Muscle layer of colon (tissue), 2 donors: Measurements from ENCODE around the gene IFITM1.
"Not testable (repeated sequence)": the region's sequence is repeated elsewhere in the genome, so short reads cannot be mapped to it uniquely, and the experiment has no call there.

Experiments
- H3K27ac ChIP-seq: one replicate; pipeline ENCODE4 v1.7.0; 2013; ENCODE audit warnings: low read depth, mild to moderate bottlenecking, low read length, moderate library complexity
- H3K27me3 ChIP-seq, 2 donors: one replicate each; pipeline ENCODE4 v1.7.0; 2013; ENCODE audit warnings: low read length in 2 of 2, mild to moderate bottlenecking in 2 of 2; ENCODE audit not compliant: insufficient read depth in 2 of 2, control insufficient read depth in 1 of 2
- H3K36me3 ChIP-seq: one replicate; pipeline ENCODE4 v1.7.0; 2013; ENCODE audit warnings: mild to moderate bottlenecking, low read length; ENCODE audit not compliant: insufficient read depth
- H3K4me1 ChIP-seq: one replicate; pipeline ENCODE4 v1.7.0; 2013; ENCODE audit warnings: mild to moderate bottlenecking, low read length; ENCODE audit not compliant: insufficient read depth
- H3K4me3 ChIP-seq, 2 donors: one replicate each; pipeline ENCODE4 v1.7.0; 2013; ENCODE audit warnings: low read length in 2 of 2, low read depth in 1 of 2, mild to moderate bottlenecking in 1 of 2, moderate library complexity in 1 of 2
- H3K9ac ChIP-seq: one replicate; pipeline ENCODE4 v1.7.0; 2013; ENCODE audit warnings: low read length
- H3K9me3 ChIP-seq: one replicate; pipeline ENCODE4 v1.7.0; 2013; ENCODE audit warnings: mild to moderate bottlenecking, low read length
- donor health status: abdominal sarcoma.
- donor health status: Adenocarcinoma of cecum.

The IFITM1 gene

DNA sequence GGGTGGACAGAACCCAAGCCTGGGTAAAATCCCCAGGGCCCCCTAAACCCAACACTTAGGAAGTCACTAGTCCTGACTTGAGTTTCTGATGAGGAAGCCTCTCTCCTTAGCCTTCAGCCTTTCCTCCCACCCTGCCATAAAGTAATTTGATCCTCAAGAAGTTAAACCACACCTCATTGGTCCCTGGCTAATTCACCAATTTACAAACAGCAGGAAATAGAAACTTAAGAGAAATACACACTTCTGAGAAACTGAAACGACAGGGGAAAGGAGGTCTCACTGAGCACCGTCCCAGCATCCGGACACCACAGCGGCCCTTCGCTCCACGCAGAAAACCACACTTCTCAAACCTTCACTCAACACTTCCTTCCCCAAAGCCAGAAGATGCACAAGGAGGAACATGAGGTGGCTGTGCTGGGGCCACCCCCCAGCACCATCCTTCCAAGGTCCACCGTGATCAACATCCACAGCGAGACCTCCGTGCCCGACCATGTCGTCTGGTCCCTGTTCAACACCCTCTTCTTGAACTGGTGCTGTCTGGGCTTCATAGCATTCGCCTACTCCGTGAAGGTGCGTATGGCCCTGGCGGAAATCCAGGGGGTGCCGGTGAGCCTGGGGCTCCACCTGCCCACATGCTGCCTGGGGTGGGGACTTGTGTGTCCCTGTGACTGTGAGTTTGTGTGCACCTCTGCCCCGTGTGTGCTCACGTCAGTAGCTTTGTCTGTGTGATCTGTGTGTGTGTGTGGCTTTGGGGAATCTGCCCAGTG, at the start of gene IFITM1:
IFITM1 (plus strand) TSS at position 254 of the 767 bp plus-strand sequence; CDS start at position 385, 131 bp downstream.
- Histone ChIP-seq H3K27me3 (peaks cover 13 to 24% of the 10 kb centered on the region in 2 donors), H3K9me3 (no peaks in the 10 kb centered on the region), H3K4me1 (peaks cover 26% of the 10 kb centered on the region), H3K36me3 (no peaks in the 10 kb centered on the region), H3K9ac (peak within 1 kb of the TSS; percentile 14), H3K4me3 (peak within 1 kb of the TSS; percentile 12 to 56), H3K27ac (peak within 1 kb of the TSS; percentile 35)

DNA sequence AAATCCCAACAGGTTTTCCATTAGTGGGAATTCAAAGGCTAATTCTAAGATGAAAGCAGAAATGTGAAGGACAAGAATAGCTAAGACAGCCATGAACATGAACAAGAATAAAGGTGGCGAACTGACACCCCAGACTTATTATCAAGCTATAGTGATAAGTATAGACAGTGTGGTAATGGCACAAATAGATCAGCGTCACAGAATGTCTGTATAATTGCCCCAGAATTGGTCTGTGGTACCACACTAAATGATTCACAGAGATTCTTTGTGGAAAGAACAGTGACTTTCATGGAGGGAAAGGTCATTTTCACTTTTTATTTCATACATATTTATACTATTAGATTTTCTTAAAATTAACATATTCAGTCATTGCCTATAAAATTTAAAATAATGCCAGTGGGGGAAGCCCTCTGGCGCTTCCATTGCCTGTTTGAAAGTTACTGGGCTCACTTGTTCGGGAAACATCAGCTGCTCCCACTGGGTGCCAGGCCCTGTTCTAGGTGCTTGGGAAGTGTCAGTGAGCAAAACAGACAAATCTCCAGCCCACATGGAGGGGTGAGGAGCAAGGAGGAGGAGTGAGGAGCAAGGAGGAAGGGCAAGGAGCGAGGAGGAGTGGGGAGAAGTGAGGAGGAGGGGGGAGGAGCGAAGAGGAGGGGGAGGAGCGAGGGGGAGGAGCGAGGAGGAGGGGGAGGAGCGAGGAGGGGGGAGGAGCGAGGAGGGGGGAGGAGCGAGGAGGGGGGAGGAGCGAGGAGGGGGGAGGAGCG, 47.0 kb upstream of the IFITM1 start:
- no peak overlapping the region for H3K27ac ChIP-seq
- no peaks in the 10 kb centered on the region for H3K4me1 ChIP-seq
- no peaks in the 10 kb centered on the region for H3K36me3 ChIP-seq
- H3K4me3 ChIP-seq: no peak overlapping the region
- H3K9ac ChIP-seq: no peak overlapping the region
- H3K9me3 ChIP-seq: no peaks in the 10 kb centered on the region
- peaks cover 0 to 12% of the 10 kb centered on the region in 2 donors for H3K27me3 ChIP-seq

- Histone ChIP-seq H3K9me3 (no peaks in the 10 kb centered on the region), H3K4me1 (no peaks in the 10 kb centered on the region), H3K27ac (no peak overlapping the region), H3K4me3 (no peak overlapping the region), H3K27me3 (peaks cover 0 to 12% of the 10 kb centered on the region in 2 donors), H3K36me3 (no peaks in the 10 kb centered on the region), H3K9ac (no peak overlapping the region)
These were observed 46.3 kb upstream of the IFITM1 start for GRCh38 chr11:267491-267994.

GRCh38 chr11:268716-269145, 45.1 kb upstream of the IFITM1 start:
- not testable (repeated sequence) for H3K36me3 ChIP-seq, H3K9ac ChIP-seq, H3K9me3 ChIP-seq, H3K4me3 ChIP-seq, H3K4me1 ChIP-seq, H3K27ac ChIP-seq
- peaks cover 0 to 12% of the 10 kb centered on the region in 2 donors for H3K27me3 ChIP-seq

DNA sequence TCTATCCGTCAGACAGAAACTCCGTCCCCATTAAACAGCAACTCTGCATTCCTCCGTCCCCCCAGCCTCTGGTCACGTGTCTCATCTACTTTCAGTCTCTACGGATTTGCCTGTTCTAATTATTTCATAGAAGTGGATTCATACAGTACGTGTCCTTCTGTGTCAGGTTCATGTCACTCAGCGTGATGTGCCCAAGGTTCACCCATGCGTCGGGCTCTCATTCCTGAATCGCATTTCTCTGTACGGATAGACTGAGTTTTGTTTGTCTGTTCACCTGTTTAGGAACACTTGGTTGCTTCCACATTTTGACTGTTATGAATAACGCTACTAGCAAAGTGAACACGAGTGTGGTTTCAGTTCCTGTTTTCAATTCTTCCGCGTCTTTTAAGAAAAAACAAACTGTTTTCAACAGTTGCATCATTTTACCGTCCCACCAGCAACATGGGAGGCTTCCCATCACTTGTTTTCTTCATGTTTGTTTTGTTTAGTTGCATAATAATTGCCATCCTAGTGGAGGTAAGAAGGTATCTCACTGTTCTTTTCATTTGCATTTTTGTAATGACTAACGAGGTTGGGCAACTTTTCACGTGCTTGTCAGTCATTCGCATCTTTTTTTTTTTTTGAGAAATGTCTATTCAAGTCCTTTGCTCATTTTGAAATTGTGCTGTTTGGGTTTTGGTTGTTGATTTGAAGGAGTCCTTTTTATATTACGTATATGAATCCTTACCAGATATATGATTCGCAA, 44.5 kb upstream of the IFITM1 start:
- Histone ChIP-seq H3K9ac (no peak overlapping the region), H3K27me3 (peaks cover 0 to 12% of the 10 kb centered on the region in 2 donors), H3K4me1 (no peaks in the 10 kb centered on the region), H3K9me3 (no peaks in the 10 kb centered on the region), H3K27ac (no peak overlapping the region), H3K4me3 (no peak overlapping the region), H3K36me3 (no peaks in the 10 kb centered on the region)

DNA sequence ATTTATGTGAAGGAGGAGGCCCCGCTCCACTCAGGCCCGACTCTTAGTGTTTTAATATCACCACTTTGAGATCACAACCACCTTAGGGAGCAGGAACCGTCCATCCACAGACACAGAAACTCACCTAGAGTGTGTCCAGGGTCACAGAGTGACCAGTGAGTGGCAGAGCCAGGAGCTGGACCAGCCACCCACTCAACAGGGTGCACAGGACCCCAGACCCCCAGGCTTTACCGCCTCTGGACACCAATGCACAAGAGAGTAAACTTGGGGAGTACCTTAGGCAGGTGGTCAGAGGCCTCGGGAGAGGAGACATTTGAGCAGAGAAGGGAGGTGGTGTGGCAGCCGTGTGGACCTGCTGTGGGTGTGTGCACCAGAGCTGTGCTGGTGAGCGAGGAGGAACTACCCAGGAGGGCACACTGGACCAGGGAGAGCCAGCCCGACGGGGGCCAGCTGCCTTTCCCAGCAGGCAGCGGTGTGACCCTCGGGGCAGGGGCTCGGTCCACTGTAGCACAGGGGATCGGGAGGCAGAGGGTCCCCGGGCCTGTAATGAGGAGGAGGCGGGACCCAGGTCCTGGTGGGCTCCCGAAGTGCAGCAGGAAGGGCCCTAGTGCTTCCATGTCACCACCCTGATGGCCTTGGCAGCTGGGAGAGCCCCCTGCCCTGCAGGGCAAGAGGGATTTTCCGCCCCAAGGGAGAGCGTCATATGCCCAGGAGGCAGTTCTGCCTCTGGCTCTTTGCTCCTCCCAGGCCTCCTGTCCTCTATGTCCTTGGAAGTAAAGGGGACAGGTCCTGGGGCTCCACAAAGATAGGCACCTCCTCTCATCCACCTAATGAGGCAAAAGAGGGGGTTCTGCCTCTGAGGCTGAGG, 43.2 kb upstream of the IFITM1 start:
- no peaks in the 10 kb centered on the region for H3K9me3 ChIP-seq
- no peak overlapping the region for H3K4me3 ChIP-seq
- peaks cover 0 to 12% of the 10 kb centered on the region in 2 donors for H3K27me3 ChIP-seq
- no peak overlapping the region for H3K27ac ChIP-seq
- H3K9ac ChIP-seq: no peak overlapping the region
- H3K4me1 ChIP-seq: no peaks in the 10 kb centered on the region
- H3K36me3 ChIP-seq: no peaks in the 10 kb centered on the region

DNA sequence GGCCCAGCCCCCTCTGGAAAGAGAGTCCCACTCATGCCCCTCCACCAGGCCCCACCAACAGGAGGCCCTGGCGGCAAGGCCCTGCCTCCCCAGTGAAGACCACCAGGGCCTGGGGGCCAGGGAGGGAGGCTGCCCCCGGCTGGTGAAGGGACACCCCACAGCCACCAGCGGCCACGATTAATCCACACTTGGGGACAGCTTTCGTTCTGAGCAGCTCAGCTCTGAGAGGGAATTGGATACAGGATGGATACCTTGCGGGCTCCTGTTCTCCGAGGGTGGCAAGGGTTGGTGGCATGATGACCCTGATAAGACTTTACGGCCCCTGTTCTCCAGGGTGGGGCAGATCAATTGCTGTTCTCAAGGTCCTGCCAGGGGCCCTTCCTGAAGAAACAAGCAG, 42.5 kb upstream of the IFITM1 start:
- Histone ChIP-seq H3K27ac (no peak overlapping the region), H3K27me3 (peaks cover 0 to 12% of the 10 kb centered on the region in 2 donors)

GRCh38 chr11:272195-272930, 41.5 kb upstream of the IFITM1 start:
- Histone ChIP-seq H3K4me3 (no peak overlapping the region), H3K9ac (no peak overlapping the region), H3K36me3 (no peaks in the 10 kb centered on the region), H3K9me3 (no peaks in the 10 kb centered on the region), H3K4me1 (no peaks in the 10 kb centered on the region), H3K27me3 (peaks cover 0 to 12% of the 10 kb centered on the region in 2 donors), H3K27ac (no peak overlapping the region)

More for the DNA sequence above, 42.5 kb upstream of the IFITM1 start:
- Histone ChIP-seq H3K9me3 (no peaks in the 10 kb centered on the region), H3K9ac (no peak overlapping the region), H3K36me3 (no peaks in the 10 kb centered on the region), H3K4me1 (no peaks in the 10 kb centered on the region), H3K4me3 (no peak overlapping the region)

DNA sequence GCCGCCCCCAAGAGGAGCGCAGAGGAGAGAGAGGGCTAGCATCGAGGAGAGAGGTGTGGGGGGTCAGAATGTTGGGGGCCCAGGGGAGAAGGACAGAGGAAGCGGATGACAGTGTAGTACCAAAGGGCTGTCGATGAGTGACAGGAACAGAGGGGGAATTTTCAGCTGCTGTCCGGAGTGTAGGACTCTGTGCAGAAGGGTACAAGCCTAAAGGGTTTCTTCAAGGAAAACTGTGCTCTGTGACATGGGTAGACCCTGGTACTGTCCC, 41.0 kb upstream of the IFITM1 start:
- H3K9ac ChIP-seq: no peak overlapping the region
- no peaks in the 10 kb centered on the region for H3K9me3 ChIP-seq
- no peak overlapping the region for H3K4me3 ChIP-seq
- no peaks in the 10 kb centered on the region for H3K4me1 ChIP-seq
- H3K36me3 ChIP-seq: no peaks in the 10 kb centered on the region
- H3K27me3 ChIP-seq: peaks cover 0 to 15% of the 10 kb centered on the region in 2 donors
- no peak overlapping the region for H3K27ac ChIP-seq

- Histone ChIP-seq H3K9ac (no peak overlapping the region), H3K9me3 (no peaks in the 10 kb centered on the region), H3K27me3 (peaks cover 14 to 37% of the 10 kb centered on the region in 2 donors), H3K27ac (no peak overlapping the region), H3K36me3 (no peaks in the 10 kb centered on the region), H3K4me3 (no peak overlapping the region), H3K4me1 (no peaks in the 10 kb centered on the region)
These were observed 37.6 kb upstream of the IFITM1 start for GRCh38 chr11:276219-276618.
